ENCODE data around the gene MYCN.

DNA sequence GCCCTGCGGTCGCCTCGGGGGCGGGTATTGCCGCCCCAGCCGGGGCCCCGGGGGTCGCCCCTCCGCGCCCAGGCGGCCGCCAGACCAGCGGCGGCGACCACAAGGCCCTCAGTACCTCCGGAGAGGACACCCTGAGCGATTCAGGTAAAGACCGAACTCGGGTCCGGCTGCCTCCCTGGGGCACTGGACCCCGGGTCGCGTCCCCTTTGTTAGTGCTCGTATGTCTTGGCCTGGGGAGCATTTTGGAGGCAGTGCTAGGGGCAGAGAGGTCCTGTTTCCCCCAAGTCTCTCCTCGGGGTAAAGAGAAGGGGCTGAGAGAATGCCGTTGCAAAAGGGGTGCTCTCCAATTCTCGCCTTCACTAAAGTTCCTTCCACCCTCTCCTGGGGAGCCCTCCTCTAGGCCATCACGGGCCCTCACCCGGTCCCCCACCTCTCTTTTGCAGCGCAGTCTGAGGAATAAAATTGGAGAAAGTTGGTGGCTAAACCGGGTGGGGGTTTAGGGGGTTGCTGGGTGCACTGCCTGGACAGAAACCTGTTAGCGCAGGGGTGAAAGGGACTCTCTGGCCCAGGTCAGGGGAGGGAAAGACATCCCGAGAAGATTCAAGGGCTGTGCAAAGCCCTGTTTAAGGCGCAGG, 2.5 kb downstream of the MYCN start:
- TF ChIP-seq, protein P1, sequence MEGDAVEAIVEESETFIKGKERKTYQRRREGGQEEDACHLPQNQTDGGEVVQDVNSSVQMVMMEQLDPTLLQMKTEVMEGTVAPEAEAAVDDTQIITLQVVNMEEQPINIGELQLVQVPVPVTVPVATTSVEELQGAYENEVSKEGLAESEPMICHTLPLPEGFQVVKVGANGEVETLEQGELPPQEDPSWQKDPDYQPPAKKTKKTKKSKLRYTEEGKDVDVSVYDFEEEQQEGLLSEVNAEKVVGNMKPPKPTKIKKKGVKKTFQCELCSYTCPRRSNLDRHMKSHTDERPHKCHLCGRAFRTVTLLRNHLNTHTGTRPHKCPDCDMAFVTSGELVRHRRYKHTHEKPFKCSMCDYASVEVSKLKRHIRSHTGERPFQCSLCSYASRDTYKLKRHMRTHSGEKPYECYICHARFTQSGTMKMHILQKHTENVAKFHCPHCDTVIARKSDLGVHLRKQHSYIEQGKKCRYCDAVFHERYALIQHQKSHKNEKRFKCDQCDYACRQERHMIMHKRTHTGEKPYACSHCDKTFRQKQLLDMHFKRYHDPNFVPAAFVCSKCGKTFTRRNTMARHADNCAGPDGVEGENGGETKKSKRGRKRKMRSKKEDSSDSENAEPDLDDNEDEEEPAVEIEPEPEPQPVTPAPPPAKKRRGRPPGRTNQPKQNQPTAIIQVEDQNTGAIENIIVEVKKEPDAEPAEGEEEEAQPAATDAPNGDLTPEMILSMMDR (conservative IDR thresholded peaks at IDR 0.05; ENCODE audit: low read depth, low read length), result no peak
- no peak for TF ChIP-seq BHLHE40 (IDR thresholded peaks at IDR 0.05; ENCODE audit: low read depth, low read length)
- TF ChIP-seq RFX5 (IDR thresholded peaks at IDR 0.05; ENCODE audit: low read depth, low read length), result no peak
- no peak for TF ChIP-seq RAD21 (IDR thresholded peaks at IDR 0.05; ENCODE audit: low read length)
- TF ChIP-seq SMC3 (IDR thresholded peaks at IDR 0.05; ENCODE audit: low read depth, low read length), result no peak
- no peak for TF ChIP-seq USF2 (IDR thresholded peaks at IDR 0.05; ENCODE audit: low read depth, low read length)
- TF ChIP-seq, protein P2, sequence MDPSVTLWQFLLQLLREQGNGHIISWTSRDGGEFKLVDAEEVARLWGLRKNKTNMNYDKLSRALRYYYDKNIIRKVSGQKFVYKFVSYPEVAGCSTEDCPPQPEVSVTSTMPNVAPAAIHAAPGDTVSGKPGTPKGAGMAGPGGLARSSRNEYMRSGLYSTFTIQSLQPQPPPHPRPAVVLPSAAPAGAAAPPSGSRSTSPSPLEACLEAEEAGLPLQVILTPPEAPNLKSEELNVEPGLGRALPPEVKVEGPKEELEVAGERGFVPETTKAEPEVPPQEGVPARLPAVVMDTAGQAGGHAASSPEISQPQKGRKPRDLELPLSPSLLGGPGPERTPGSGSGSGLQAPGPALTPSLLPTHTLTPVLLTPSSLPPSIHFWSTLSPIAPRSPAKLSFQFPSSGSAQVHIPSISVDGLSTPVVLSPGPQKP (IDR thresholded peaks at IDR 0.05; ENCODE audit: borderline replicate concordance, low read depth, low read length), result no peak
- TF ChIP-seq MAZ (IDR thresholded peaks at IDR 0.05; ENCODE audit: borderline replicate concordance, low read depth, low read length), result no peak
- TF ChIP-seq CEBPB (IDR thresholded peaks at IDR 0.05; ENCODE audit: low read depth, low read length), result no peak
- TF ChIP-seq POLR2A (IDR thresholded peaks at IDR 0.05; ENCODE audit: low read depth, low read length), result no peak
